ENCODE results near the gene ZNF532. TPM values are rescaled to one million over a fixed set of nuclear protein-coding genes. Genes with fewer than 3 reads are reported as not detected.
"Not testable (repeated sequence)": the region's sequence is repeated elsewhere in the genome, so short reads cannot be mapped to it uniquely, and the experiment has no call there.

ZNF532 gene
- total and polyA plus RNA-seq, 5 donors: 21.1 to 87.9 (median 72.4) TPM

DNA sequence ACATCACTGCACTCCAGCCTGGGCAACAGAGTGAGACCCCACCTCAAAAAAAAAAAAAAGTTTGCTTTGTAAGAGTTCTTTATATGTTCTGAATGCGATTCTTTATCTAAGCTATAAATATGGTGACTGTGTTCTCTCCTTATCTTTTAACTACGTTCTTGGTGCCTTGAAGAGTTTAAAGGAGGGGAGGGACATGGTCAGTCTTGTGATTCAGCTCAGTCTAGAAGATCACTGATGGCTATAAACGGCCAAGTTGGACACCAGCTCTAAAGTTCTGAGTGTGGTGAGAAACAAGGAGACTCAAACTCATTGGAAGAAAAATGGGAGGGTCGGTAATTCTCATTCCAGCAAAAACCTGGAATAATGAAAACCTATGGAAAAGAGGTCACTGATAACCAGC lies 146.6 kb downstream of the ZNF532 start:
- peaks cover 4% of the 10 kb centered on the region for H3K4me1 ChIP-seq (ENCODE audit: control insufficient read depth, insufficient read depth, low read length)
- 58% methylated on average over 4 of the region's 4 CpGs for WGBS
- ATAC-seq: no peak
- H3K27ac ChIP-seq (ENCODE audit: low read length): no peak overlapping the region
- intact Hi-C loops (cut with DNase I): no loop called here
- no peaks in the 10 kb centered on the region for H3K9me3 ChIP-seq (ENCODE audit: control insufficient read depth, low read length)
- DNase-seq: no peak
- H3K27me3 ChIP-seq (ENCODE audit: control insufficient read depth, insufficient read depth): no peaks in the 10 kb centered on the region
- no peak overlapping the region for H3K4me3 ChIP-seq (ENCODE audit: low read length)

DNA sequence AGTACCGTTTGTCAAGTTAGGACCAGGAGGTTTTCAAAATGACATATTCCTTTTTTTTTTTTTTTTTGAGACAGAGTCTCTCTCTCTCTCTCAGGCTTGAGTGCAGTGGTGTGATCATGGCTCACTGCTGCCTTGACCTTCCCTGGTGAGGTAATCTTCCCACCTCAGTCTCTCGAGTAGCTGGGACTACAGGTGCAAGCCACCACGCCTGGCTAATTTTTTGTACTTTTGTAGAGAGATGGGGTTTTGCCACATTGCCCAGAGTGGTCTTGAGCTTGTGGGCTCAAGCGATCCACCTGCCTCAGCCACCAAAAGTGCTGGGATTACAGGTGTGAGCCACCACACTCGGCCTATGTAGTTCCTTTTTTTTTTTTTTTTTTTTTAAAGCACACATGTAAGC lies 147.1 kb downstream of the ZNF532 start:
- DNase-seq: no peak
- Histone ChIP-seq H3K27ac (ENCODE audit: low read length) (no peak overlapping the region), H3K27me3 (ENCODE audit: control insufficient read depth, insufficient read depth) (no peaks in the 10 kb centered on the region), H3K4me3 (ENCODE audit: low read length) (no peak overlapping the region), H3K4me1 (ENCODE audit: control insufficient read depth, insufficient read depth, low read length) (peaks cover 4% of the 10 kb centered on the region), H3K9me3 (ENCODE audit: control insufficient read depth, low read length) (no peaks in the 10 kb centered on the region)
- intact Hi-C loops (cut with DNase I): no loop called here
- no peak for ATAC-seq
- WGBS: 91% methylated on average over 5 of the region's 5 CpGs

DNA sequence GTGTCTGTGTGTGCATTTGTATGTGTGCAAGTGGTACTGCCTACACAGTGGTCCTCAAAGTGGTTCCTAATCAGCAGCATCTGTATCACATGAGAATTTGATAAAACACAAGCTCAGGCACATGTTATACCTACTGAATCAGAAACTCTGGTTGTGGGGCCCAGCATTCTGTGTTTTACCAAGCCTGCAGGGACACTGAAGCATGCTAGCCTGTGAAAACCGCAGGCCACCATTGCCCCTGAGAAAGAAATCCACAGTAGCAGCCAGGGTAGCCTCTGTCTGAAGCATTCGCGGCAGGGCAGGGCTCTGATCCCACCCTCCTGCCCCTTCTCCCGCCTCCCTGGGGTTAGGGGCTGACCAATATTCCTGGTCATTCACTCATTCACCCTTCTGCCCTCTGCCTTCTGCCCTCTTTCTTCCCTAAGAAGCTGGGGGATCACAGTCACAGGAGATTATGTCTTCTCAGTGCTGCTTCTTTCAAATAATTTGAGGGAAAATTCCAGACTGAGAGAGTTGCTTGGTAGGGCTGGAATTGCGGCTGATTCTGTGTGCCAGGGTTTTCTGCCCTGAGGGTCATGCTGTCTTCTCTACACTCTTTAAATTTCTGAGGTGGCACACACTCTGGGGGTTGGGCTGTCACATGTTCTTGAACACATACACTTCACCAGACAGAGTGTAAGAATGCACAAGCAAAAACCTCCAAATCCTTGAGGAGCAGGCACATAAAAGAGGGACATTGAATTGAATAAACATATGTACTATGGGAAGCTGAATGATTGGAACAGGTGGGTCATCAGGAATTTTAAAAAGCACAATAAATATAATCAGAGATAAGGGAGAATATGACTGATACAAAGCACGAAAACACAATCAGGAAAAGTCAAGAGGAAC lies 148.4 kb downstream of the ZNF532 start:
- H3K4me3 ChIP-seq (ENCODE audit: low read length): no peak overlapping the region
- intact Hi-C loops (cut with DNase I): no loop called here
- WGBS: 66% methylated on average over 6 of the region's 6 CpGs
- ATAC-seq (no peak), DNase-seq (no peak)
- no peaks in the 10 kb centered on the region for H3K27me3 ChIP-seq (ENCODE audit: control insufficient read depth, insufficient read depth)
- H3K4me1 ChIP-seq (ENCODE audit: control insufficient read depth, insufficient read depth, low read length): peaks cover 4% of the 10 kb centered on the region
- H3K27ac ChIP-seq (ENCODE audit: low read length): no peak overlapping the region
- H3K9me3 ChIP-seq (ENCODE audit: control insufficient read depth, low read length): no peaks in the 10 kb centered on the region

DNA sequence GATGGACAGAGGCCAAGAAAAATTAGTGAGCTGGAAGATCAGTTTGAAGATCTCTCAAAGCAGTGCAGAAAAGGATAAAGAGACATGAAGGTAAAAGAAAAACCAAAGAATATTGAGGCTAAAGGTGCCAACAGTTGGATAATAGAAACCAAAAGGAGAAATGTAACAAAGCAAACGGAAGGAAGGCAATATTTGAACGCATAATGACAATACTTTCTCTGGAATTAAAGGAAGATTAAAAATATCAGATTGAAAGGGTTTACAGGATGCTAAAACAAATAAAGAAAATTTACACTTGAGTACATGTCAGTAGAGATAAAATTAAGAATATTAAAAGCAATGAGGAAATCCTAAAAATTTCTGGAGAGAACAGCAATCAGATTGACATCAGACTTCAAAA lies 149.1 kb downstream of the ZNF532 start:
- Histone ChIP-seq H3K4me1 (ENCODE audit: control insufficient read depth, insufficient read depth, low read length) (peaks cover 4% of the 10 kb centered on the region), H3K27me3 (ENCODE audit: control insufficient read depth, insufficient read depth) (no peaks in the 10 kb centered on the region), H3K9me3 (ENCODE audit: control insufficient read depth, low read length) (no peaks in the 10 kb centered on the region), H3K27ac (ENCODE audit: low read length) (no peak overlapping the region), H3K4me3 (ENCODE audit: low read length) (no peak overlapping the region)
- DNase-seq (no peak), ATAC-seq (no peak)
- intact Hi-C loops (cut with DNase I): no loop called here
- 76% methylated on average over 2 of the region's 2 CpGs for WGBS

DNA sequence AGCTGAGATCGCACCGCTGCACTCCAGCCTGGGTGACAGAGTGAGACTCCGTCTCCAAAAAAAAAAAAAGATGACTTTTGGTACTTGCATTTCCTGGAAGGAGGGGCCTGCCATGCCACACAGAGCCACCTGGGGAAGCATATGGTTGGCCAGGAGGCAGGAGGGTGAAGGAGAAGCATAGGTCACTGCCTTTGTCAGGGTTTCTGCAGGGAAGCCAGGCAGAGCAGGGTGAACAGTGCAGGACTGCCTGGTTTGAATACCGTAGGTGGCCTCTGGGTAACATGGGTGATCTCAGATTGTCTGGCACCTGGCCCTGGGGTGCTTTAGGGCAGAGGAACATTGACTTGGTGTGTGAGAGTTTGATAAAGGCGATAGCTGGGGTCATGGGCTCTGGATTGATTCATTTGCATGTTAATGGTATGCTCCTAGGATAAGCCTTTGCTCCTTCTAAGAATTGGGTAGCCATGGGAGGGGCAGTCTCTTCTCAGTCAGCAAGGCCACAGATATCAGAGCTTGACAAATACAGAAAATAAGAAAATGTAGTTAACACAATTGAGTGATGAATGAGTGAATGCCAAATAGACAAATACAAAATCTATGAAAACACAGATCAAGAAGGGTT lies 151.0 kb downstream of the ZNF532 start:
- Histone ChIP-seq H3K9me3 (ENCODE audit: control insufficient read depth, low read length) (no peaks in the 10 kb centered on the region), H3K27me3 (ENCODE audit: control insufficient read depth, insufficient read depth) (no peaks in the 10 kb centered on the region), H3K4me3 (ENCODE audit: low read length) (no peak overlapping the region), H3K4me1 (ENCODE audit: control insufficient read depth, insufficient read depth, low read length) (peaks cover 1% of the 10 kb centered on the region), H3K27ac (ENCODE audit: low read length) (no peak overlapping the region)
- ATAC-seq: no peak
- intact Hi-C loops (cut with DNase I): no loop called here
- no peak for DNase-seq
- WGBS: 96% methylated on average over 5 of the region's 5 CpGs

DNA sequence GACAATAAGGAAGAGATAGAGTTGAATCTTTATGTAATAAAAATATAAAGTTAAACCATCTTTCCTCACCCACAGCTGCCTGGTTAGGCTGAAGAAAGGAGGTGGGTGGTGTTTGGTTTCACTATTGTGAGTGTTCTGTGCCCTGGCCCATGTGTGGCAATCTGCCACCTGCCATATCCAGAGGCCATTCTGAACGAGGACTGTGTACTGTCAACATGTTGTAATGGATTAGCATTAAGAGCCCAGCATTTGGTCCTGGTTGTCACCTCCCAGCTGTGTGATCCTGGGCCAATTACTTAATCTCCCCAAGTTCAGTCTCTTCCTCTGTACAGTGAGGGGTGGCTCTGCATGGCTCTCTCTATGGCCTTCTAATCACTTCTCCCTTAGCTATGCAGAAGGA lies 156.8 kb downstream of the ZNF532 start:
- intact Hi-C loops (cut with DNase I): no loop called here
- no peaks in the 10 kb centered on the region for H3K9me3 ChIP-seq (ENCODE audit: control insufficient read depth, low read length)
- no peaks in the 10 kb centered on the region for H3K27me3 ChIP-seq (ENCODE audit: control insufficient read depth, insufficient read depth)
- peak; percentile 22 to 51 for ATAC-seq
- peak in 1 of 3 donors; percentile 72 for DNase-seq
- H3K4me1 ChIP-seq (ENCODE audit: control insufficient read depth, insufficient read depth, low read length): peaks cover 9% of the 10 kb centered on the region
- H3K27ac ChIP-seq (ENCODE audit: low read length): no peak overlapping the region
- H3K4me3 ChIP-seq (ENCODE audit: low read length): no peak overlapping the region
- 22% methylated on average over 1 of the region's 1 CpG for WGBS

DNA sequence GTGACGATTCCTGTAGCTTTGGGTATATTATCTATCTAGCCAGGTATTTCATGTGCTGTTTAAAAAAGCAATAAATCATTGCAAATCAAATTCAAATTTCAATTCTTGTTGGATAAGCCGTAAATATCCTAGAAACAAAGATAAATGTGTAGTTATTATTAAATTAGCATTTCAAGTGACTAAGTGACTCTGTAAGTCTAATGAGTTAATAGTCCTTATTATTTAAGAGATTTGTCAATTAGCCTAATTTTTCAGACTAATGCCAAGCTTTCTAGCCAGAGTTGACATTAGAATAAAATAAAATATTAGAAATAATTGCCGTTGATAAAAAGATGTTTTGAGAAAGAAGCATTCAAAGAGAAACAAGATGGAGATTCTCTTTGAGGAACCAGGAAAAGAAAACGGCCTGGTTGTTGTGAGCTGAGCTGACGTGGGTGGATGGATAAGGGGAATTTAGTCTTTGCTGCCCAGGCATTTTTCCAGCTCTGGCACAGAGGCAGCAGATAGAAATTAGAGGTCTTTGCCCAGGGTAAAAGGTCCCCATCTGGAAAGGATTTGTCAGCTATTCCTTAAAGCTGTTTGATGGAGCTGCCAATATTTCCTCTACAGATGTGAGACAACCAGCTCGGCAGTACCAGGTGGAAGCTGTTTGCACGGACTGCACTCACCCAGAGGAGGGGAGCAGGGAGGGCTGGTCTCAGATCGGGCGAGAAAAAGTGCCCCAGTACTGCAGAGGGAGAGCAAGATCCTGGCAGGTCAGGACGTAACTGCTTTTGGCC lies 157.7 kb downstream of the ZNF532 start:
- Histone ChIP-seq H3K27ac (ENCODE audit: low read length) (peak overlapping the region; percentile 39), H3K9me3 (ENCODE audit: control insufficient read depth, low read length) (no peaks in the 10 kb centered on the region), H3K4me3 (ENCODE audit: low read length) (no peak overlapping the region), H3K27me3 (ENCODE audit: control insufficient read depth, insufficient read depth) (no peaks in the 10 kb centered on the region), H3K4me1 (ENCODE audit: control insufficient read depth, insufficient read depth, low read length) (peaks cover 9% of the 10 kb centered on the region)
- peak; percentile 57 to 60 for ATAC-seq
- intact Hi-C loops (cut with DNase I): no loop called here
- peak; percentile 50 to 73 (median 64) for DNase-seq
- WGBS: 50% methylated on average over 10 of the region's 10 CpGs

DNA sequence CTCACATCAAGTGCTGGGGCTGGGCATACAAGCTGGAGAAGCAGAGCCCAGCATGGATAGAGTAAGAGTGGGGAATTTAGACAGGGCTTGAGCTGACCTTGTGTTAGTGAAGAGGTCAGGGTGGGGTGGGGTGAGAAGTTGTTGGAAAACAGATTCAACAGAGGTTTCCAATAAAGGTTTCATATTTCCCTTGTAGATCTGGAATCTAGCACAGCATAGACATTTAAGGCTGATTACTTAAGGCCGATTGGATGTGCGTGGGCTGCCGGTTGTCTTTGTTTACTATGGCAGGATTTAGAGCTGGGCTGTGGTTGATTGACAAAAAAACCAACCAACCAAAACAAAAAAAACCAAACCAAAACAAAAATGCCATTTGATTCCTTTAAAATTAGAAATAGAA lies 160.2 kb downstream of the ZNF532 start:
- ATAC-seq: peak; percentile 72 to 79
- Histone ChIP-seq H3K9me3 (ENCODE audit: control insufficient read depth, low read length) (no peaks in the 10 kb centered on the region), H3K4me3 (ENCODE audit: low read length) (no peak overlapping the region), H3K27me3 (ENCODE audit: control insufficient read depth, insufficient read depth) (no peaks in the 10 kb centered on the region), H3K4me1 (ENCODE audit: control insufficient read depth, insufficient read depth, low read length) (peaks cover 9% of the 10 kb centered on the region), H3K27ac (ENCODE audit: low read length) (peak overlapping the region; percentile 51)
- DNase-seq: peak in 2 of 3 donors; percentile 32 to 70
- intact Hi-C loops (cut with DNase I): no loop called here
- WGBS: 41% methylated on average over 3 of the region's 3 CpGs

DNA sequence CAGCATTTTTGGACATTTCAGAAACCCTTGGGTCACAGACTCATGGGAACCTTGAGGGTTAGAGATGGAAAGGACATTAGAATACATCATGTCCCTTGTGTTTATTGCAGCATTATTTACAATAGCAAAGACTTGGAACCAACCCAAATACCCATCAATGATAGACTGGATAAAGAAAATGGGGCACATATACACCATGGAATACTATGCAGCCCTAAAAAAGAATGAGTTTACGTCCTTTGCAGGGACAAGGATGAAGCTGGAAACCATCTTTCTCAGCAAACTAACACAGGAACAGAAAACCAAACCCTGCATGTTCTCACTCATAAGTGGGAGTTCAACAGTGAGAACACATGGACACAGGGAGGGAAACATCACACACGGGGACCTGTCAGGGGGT lies 160.9 kb downstream of the ZNF532 start:
- H3K4me1 ChIP-seq (ENCODE audit: control insufficient read depth, insufficient read depth, low read length); DNase-seq; H3K4me3 ChIP-seq (ENCODE audit: low read length); ATAC-seq; H3K27me3 ChIP-seq (ENCODE audit: control insufficient read depth, insufficient read depth); H3K9me3 ChIP-seq (ENCODE audit: control insufficient read depth, low read length); H3K27ac ChIP-seq (ENCODE audit: low read length); intact Hi-C loops (cut with DNase I): not testable (repeated sequence)
- WGBS: 95% methylated on average over 2 of the region's 2 CpGs

DNA sequence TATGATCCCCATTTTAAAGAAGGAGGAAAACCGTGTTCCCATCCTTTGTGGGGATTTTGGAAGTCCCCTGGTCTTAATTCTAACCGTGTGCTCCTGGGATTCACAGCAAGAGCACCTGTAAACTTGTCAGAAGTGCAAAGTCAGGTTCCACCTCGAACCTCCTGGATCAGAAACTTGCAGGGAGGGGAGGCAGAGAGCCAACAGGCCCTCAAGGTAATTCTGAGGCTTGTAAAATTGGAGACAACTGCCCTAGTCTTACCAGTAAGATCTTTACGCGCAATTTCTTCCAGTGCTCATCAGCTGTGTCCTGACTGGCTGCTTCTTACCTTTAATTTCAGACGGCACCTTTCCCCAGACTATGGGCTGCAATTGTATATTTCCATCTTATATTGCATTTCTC lies 161.7 kb downstream of the ZNF532 start:
- Histone ChIP-seq H3K27ac (ENCODE audit: low read length) (no peak overlapping the region), H3K27me3 (ENCODE audit: control insufficient read depth, insufficient read depth) (no peaks in the 10 kb centered on the region), H3K4me1 (ENCODE audit: control insufficient read depth, insufficient read depth, low read length) (peaks cover 9% of the 10 kb centered on the region), H3K4me3 (ENCODE audit: low read length) (no peak overlapping the region), H3K9me3 (ENCODE audit: control insufficient read depth, low read length) (no peaks in the 10 kb centered on the region)
- intact Hi-C loops (cut with DNase I): no loop called here
- no peak for ATAC-seq
- WGBS: 92% methylated on average over 6 of the region's 6 CpGs
- DNase-seq: no peak
